ENCODE measurements around the gene OR1L8.
A peak's percentile ranks its signal among the peaks of the same experiment; 100 is the strongest.

Gene OR1L8

DNA sequence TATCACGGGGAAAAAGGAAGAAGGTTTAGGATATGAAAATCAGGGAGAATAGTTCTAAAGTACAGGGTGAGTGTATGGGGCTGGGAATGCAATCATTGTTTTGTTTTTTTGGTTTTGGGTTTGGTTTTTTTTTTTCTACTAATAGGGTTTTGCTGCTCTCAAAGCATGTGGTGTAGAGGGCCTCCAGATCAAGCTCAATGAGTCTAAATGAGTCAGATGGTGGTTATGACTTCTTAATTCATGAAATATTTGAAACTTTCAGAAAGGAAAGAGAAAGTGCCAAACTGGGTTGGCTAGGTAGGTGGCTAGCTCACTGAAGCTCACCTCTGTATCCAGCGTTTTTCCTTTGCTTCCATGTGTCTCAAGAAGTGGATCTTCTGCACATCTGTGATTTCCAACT lies 10.7 kb downstream of the OR1L8 start:
- no CpG with 5 or more reads among the region's 2 CpGs for WGBS (ENCODE audit: extremely low coverage, insufficient coverage, insufficient read length)
- H3K79me2 ChIP-seq (ENCODE audit: control insufficient read depth, insufficient read depth, low read length, poor library complexity), result no peaks in the 10 kb centered on the region
- no peak overlapping the region for H2BK5ac ChIP-seq (ENCODE audit: low read depth, low read length, poor library complexity)
- H3K36me3 ChIP-seq (ENCODE audit: control insufficient read depth in 1 of 2, insufficient read depth in 2 of 2, low read length in 2 of 2), result no peaks in the 10 kb centered on the region
- H4K8ac ChIP-seq (ENCODE audit: low read depth, low read length), result no peak overlapping the region
- H3K9ac ChIP-seq (ENCODE audit: low read length), result no peak overlapping the region
- no peaks in the 10 kb centered on the region for H3K27me3 ChIP-seq (ENCODE audit: insufficient read depth, low read length)
- no peak overlapping the region for H3K23ac ChIP-seq (ENCODE audit: low read length)
- H2BK120ac ChIP-seq (ENCODE audit: insufficient read depth, low read length, poor library complexity), result no peak overlapping the region
- H3K9me3 ChIP-seq (ENCODE audit: insufficient read depth, low read depth, low read length), result peaks cover 12% of the 10 kb centered on the region
- no peak overlapping the region for H2AK5ac ChIP-seq (ENCODE audit: low read length)
- H3K14ac ChIP-seq (ENCODE audit: low read length), result no peak overlapping the region
- no peak overlapping the region for H2BK12ac ChIP-seq (ENCODE audit: low read length)
- no peaks in the 10 kb centered on the region for H3K4me1 ChIP-seq (ENCODE audit: control insufficient read depth in 1 of 2, insufficient read depth in 2 of 2, low read length in 2 of 2)
- H3K27ac ChIP-seq (ENCODE audit: low read depth, low read length), result no peak overlapping the region
- no peaks in the 10 kb centered on the region for H3K79me1 ChIP-seq (ENCODE audit: low read length)
- peak in 1 of 2 donors; percentile 42 for DNase-seq
- H4K91ac ChIP-seq (ENCODE audit: low read depth, low read length), result no peak overlapping the region
- no peak overlapping the region for H4K12ac ChIP-seq (ENCODE audit: low read depth, low read length)
- H3K4me3 ChIP-seq (ENCODE audit: low read depth, low read length), result no peak overlapping the region
- H3K18ac ChIP-seq (ENCODE audit: low read length), result no peak overlapping the region
- H2AFZ ChIP-seq (ENCODE audit: insufficient read depth, low read length, poor library complexity), result no peak overlapping the region
- no peak overlapping the region for H3K4ac ChIP-seq (ENCODE audit: low read depth, low read length)
- no peak overlapping the region for H3K4me2 ChIP-seq (ENCODE audit: low read length)

DNA sequence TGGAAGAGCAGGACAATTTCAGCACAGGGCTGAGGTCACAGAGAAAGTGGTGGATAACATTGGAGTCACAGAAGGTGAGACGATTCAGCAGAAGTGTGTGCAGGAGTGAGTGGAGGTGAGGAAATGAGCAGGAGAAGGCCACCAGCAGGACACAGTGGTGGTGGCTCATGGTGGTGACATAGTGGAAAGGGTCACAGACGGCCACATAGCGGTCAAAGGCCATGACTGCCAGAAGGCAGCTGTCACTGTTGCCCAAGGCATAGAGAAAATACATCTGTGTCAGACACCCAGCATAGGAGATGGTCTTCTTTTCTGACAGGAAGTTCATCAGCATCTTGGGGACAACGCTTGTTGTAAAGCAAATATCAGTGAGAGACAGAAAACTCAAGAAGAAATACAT lies 15.3 kb downstream of the OR1L8 start:
- no peak overlapping the region for H2BK12ac ChIP-seq (ENCODE audit: low read length)

GRCh38 chr9:122562134-122562760 lies 20.9 kb downstream of the OR1L8 start:
- H2AK5ac ChIP-seq (ENCODE audit: low read length), result no peak overlapping the region
- no peak overlapping the region for H3K4me3 ChIP-seq (ENCODE audit: low read depth, low read length)
- WGBS (ENCODE audit: extremely low coverage, insufficient coverage, insufficient read length), result no CpG with 5 or more reads among the region's 9 CpGs
- no peak overlapping the region for H4K91ac ChIP-seq (ENCODE audit: low read depth, low read length)
- H3K9ac ChIP-seq (ENCODE audit: low read length), result no peak overlapping the region
- no peak overlapping the region for H2AFZ ChIP-seq (ENCODE audit: insufficient read depth, low read length, poor library complexity)
- no peaks in the 10 kb centered on the region for H3K4me1 ChIP-seq (ENCODE audit: control insufficient read depth in 1 of 2, insufficient read depth in 2 of 2, low read length in 2 of 2)
- H3K79me1 ChIP-seq (ENCODE audit: low read length), result no peaks in the 10 kb centered on the region
- no peaks in the 10 kb centered on the region for H3K36me3 ChIP-seq (ENCODE audit: control insufficient read depth in 1 of 2, insufficient read depth in 2 of 2, low read length in 2 of 2)
- no peaks in the 10 kb centered on the region for H3K27me3 ChIP-seq (ENCODE audit: insufficient read depth, low read length)
- no peak overlapping the region for H3K4me2 ChIP-seq (ENCODE audit: low read length)
- H3K4ac ChIP-seq (ENCODE audit: low read depth, low read length), result no peak overlapping the region
- no peak overlapping the region for H2BK120ac ChIP-seq (ENCODE audit: insufficient read depth, low read length, poor library complexity)
- no peak overlapping the region for H2BK12ac ChIP-seq (ENCODE audit: low read length)
- no peak overlapping the region for H3K18ac ChIP-seq (ENCODE audit: low read length)
- no peak for DNase-seq
- H3K23ac ChIP-seq (ENCODE audit: low read length), result no peak overlapping the region
- no peak overlapping the region for H3K27ac ChIP-seq (ENCODE audit: low read depth, low read length)
- no peak overlapping the region for H4K8ac ChIP-seq (ENCODE audit: low read depth, low read length)
- H3K79me2 ChIP-seq (ENCODE audit: control insufficient read depth, insufficient read depth, low read length, poor library complexity), result no peaks in the 10 kb centered on the region
- no peak overlapping the region for H3K14ac ChIP-seq (ENCODE audit: low read length)
- H2BK5ac ChIP-seq (ENCODE audit: low read depth, low read length, poor library complexity), result no peak overlapping the region
- no peak overlapping the region for H4K12ac ChIP-seq (ENCODE audit: low read depth, low read length)
- peaks cover 14% of the 10 kb centered on the region for H3K9me3 ChIP-seq (ENCODE audit: insufficient read depth, low read depth, low read length)

More for the DNA sequence above, 15.3 kb downstream of the OR1L8 start:
- Histone ChIP-seq H3K23ac (ENCODE audit: low read length) (no peak overlapping the region), H3K27me3 (ENCODE audit: insufficient read depth, low read length) (no peaks in the 10 kb centered on the region), H2AK5ac (ENCODE audit: low read length) (no peak overlapping the region), H4K91ac (ENCODE audit: low read depth, low read length) (no peak overlapping the region), H3K4me1 (ENCODE audit: control insufficient read depth in 1 of 2, insufficient read depth in 2 of 2, low read length in 2 of 2) (no peaks in the 10 kb centered on the region), H3K27ac (ENCODE audit: low read depth, low read length) (no peak overlapping the region), H3K18ac (ENCODE audit: low read length) (no peak overlapping the region), H3K4me2 (ENCODE audit: low read length) (no peak overlapping the region), H2AFZ (ENCODE audit: insufficient read depth, low read length, poor library complexity) (no peak overlapping the region), H3K79me1 (ENCODE audit: low read length) (no peaks in the 10 kb centered on the region), H3K79me2 (ENCODE audit: control insufficient read depth, insufficient read depth, low read length, poor library complexity) (no peaks in the 10 kb centered on the region), H3K14ac (ENCODE audit: low read length) (no peak overlapping the region), H2BK5ac (ENCODE audit: low read depth, low read length, poor library complexity) (no peak overlapping the region), H3K36me3 (ENCODE audit: control insufficient read depth in 1 of 2, insufficient read depth in 2 of 2, low read length in 2 of 2) (no peaks in the 10 kb centered on the region), H3K4me3 (ENCODE audit: low read depth, low read length) (no peak overlapping the region), H2BK120ac (ENCODE audit: insufficient read depth, low read length, poor library complexity) (no peak overlapping the region), H3K9ac (ENCODE audit: low read length) (no peak overlapping the region), H4K8ac (ENCODE audit: low read depth, low read length) (no peak overlapping the region), H4K12ac (ENCODE audit: low read depth, low read length) (no peak overlapping the region), H3K4ac (ENCODE audit: low read depth, low read length) (no peak overlapping the region), H3K9me3 (ENCODE audit: insufficient read depth, low read depth, low read length) (peaks cover 15% of the 10 kb centered on the region)
- WGBS (ENCODE audit: extremely low coverage, insufficient coverage, insufficient read length), result no CpG with 5 or more reads among the region's 4 CpGs
- peak; percentile 41 to 56 for DNase-seq

GRCh38 chr9:122561446-122561845 lies 21.7 kb downstream of the OR1L8 start:
- Histone ChIP-seq H4K12ac (ENCODE audit: low read depth, low read length) (no peak overlapping the region), H4K91ac (ENCODE audit: low read depth, low read length) (no peak overlapping the region), H2AK5ac (ENCODE audit: low read length) (no peak overlapping the region), H4K8ac (ENCODE audit: low read depth, low read length) (no peak overlapping the region), H3K36me3 (ENCODE audit: control insufficient read depth in 1 of 2, insufficient read depth in 2 of 2, low read length in 2 of 2) (no peaks in the 10 kb centered on the region), H3K9ac (ENCODE audit: low read length) (no peak overlapping the region), H2BK5ac (ENCODE audit: low read depth, low read length, poor library complexity) (no peak overlapping the region), H3K27ac (ENCODE audit: low read depth, low read length) (no peak overlapping the region), H3K4ac (ENCODE audit: low read depth, low read length) (no peak overlapping the region), H3K79me2 (ENCODE audit: control insufficient read depth, insufficient read depth, low read length, poor library complexity) (no peaks in the 10 kb centered on the region), H3K4me3 (ENCODE audit: low read depth, low read length) (no peak overlapping the region), H3K23ac (ENCODE audit: low read length) (no peak overlapping the region), H3K4me1 (ENCODE audit: control insufficient read depth in 1 of 2, insufficient read depth in 2 of 2, low read length in 2 of 2) (no peaks in the 10 kb centered on the region), H2AFZ (ENCODE audit: insufficient read depth, low read length, poor library complexity) (no peak overlapping the region), H3K14ac (ENCODE audit: low read length) (no peak overlapping the region), H3K27me3 (ENCODE audit: insufficient read depth, low read length) (no peaks in the 10 kb centered on the region), H3K18ac (ENCODE audit: low read length) (no peak overlapping the region), H2BK120ac (ENCODE audit: insufficient read depth, low read length, poor library complexity) (no peak overlapping the region), H3K9me3 (ENCODE audit: insufficient read depth, low read depth, low read length) (peaks cover 14% of the 10 kb centered on the region), H3K79me1 (ENCODE audit: low read length) (no peaks in the 10 kb centered on the region), H2BK12ac (ENCODE audit: low read length) (no peak overlapping the region), H3K4me2 (ENCODE audit: low read length) (no peak overlapping the region)
- WGBS (ENCODE audit: extremely low coverage, insufficient coverage, insufficient read length), result no CpG with 5 or more reads among the region's 4 CpGs
- DNase-seq, result no peak
